AG09309 (cell line): ENCODE measurements around the gene INPP5A.
"Not testable (repeated sequence)": the region's sequence is repeated elsewhere in the genome, so short reads cannot be mapped to it uniquely, and the experiment has no call there.

Experiments used
- DNase-seq: peaks from one replicate; pipeline ENCODE4 v3.0.0-alpha.2; 2010; ENCODE audit warnings: low read depth
- H3K4me3 ChIP-seq: 2 replicates; pipeline ENCODE4 v1.5.1; 2011; ENCODE audit warnings: mild to moderate bottlenecking, low read depth, low read length, moderate library complexity; ENCODE audit not compliant: control insufficient read depth
- TF ChIP-seq, protein P1 (sequence below): IDR thresholded peaks from 2 replicates; pipeline ENCODE4 v1.5.1; 2011; ENCODE audit warnings: mild to moderate bottlenecking, low read depth, low read length, inconsistent platforms; ENCODE audit not compliant: insufficient read depth, control insufficient read depth; ENCODE audit errors: missing control alignments

The INPP5A gene

DNA sequence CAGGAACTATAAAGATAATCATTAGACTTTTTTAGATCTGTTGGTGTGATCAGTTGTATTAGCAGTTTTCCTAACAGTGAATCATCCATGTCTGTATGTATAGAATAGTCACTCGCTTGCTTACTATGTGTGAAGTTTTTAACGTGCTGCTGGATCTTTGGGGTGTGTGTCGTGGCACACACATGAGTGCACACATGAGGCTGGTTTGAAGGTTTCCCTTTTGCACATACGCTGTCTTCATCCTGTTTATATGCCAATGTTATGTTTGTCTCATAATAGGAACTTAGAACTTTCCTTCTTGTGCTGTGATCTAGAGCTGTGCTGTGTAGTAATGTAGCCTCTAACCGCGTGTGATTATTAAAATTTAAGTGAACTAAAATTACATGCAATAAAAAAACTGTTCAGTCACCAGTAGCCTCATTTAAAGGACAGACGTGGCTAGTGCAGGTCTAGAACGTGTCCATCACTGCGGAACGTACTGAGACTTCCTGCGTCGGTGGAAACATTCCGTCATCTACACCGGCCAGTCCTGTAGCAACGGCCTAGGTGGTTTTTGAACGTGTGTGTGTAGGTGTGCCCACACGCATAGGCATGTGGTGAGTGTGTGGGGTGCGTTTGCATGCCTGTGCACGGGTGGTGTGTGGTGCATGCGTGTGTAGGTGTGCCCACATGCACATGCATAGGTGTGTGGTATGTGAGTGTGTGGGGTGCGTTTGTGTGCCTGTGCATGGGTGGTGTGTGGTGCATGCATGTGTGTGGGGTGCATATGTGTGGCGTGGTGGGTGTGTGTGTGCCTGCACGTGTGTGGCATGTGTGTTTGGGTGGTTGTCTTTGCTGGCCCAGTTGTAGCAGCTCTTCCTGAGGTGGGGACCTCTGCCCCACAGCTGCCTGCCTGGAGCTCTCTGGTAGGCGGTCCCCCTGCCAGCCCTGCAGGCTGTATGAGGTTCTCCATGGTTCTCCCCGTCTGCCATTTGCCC, 56.6 kb downstream of the INPP5A start:
- H3K4me3 ChIP-seq, result no peak overlapping the region
- TF ChIP-seq, protein P1, sequence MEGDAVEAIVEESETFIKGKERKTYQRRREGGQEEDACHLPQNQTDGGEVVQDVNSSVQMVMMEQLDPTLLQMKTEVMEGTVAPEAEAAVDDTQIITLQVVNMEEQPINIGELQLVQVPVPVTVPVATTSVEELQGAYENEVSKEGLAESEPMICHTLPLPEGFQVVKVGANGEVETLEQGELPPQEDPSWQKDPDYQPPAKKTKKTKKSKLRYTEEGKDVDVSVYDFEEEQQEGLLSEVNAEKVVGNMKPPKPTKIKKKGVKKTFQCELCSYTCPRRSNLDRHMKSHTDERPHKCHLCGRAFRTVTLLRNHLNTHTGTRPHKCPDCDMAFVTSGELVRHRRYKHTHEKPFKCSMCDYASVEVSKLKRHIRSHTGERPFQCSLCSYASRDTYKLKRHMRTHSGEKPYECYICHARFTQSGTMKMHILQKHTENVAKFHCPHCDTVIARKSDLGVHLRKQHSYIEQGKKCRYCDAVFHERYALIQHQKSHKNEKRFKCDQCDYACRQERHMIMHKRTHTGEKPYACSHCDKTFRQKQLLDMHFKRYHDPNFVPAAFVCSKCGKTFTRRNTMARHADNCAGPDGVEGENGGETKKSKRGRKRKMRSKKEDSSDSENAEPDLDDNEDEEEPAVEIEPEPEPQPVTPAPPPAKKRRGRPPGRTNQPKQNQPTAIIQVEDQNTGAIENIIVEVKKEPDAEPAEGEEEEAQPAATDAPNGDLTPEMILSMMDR, result no peak
- DNase-seq, result no peak

DNA sequence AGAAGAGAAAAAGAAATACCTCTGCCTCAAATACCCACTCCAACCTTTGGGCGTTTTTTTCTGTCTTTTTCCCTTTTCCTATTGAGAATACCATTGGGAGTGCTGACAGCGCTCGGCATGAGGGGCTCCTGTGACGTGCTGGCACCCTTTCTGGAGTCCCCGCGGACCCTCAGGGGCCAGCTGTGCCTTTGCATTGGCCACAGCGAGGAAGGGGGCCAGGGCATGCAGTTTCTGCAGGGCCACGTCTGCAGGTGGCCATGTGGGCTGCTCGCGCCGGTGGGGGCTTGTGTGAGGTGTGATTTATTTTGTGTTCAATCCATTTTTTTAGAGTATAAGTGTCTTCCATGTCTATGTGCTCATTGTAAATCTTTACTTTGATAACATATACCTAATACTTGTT, 57.4 kb downstream of the INPP5A start:
- no peak overlapping the region for H3K4me3 ChIP-seq
- TF ChIP-seq, protein P1, result no peak
- no peak for DNase-seq

DNA sequence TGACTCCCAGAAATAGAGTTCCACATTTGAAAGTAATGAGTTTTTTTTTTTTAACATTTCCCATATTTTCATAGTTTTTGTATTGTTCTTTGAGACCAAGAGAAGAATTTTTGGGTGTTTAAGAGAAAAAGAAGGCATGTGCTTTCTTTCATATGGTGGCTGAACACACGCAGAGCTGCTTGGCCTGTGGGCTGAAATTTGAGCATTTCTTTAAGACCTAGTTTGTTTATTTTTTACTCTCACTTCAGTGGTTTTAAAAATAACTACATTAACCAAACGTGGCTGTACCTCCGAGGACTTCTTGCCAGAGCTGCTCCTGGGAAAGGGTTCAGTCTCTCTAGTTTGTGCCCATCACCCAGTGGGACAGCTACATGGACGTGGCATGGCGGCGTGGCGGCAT, 58.3 kb downstream of the INPP5A start:
- TF ChIP-seq, protein P1, result no peak
- DNase-seq, result no peak
- no peak overlapping the region for H3K4me3 ChIP-seq

DNA sequence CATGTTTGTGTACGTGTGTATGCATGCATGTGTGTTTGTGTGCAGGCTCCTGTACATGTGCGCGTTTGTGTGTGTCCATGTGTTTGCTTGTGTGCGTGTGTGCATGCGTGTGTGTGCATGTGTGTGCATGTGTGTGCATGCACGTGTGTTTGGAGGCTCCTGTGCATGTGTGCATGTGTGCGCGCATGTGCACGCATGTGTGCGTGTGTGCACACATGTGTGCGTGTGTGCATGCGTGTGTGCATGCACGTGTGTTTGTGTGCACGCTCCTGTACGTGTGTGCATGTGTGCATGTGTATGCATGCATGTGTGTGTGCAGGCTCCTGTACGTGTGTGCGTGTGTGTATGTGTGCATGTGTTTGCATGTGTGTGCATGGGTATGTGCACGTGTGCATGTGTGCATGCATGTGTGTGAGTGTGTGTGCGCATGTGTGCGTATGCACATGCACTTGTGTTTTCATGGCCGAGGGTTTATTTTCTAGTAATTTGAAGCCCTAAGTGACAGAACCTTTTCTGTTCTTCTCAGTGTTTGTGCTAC, 59.2 kb downstream of the INPP5A start:
- H3K4me3 ChIP-seq, result no peak overlapping the region
- TF ChIP-seq, protein P1, result no peak
- no peak for DNase-seq

DNA sequence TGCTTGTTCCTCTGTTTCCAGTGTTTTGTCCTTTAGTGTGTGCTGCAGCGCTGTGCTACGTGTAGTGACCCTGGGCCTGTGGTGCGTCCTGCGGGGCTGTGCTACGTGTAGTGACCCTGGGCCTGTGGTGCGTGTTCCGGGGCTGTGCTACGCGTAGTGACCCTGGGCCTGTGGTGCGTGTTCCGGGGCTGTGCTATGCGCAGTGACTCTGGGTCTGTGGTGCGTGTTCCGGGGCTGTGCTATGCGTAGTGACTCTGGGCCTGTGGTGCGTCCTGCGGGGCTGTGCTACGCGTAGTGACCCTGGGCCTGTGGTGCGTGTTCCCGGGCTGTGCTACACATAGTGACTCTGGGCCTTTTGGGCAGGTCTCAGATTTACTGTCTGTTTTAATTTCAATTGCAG, 60.1 kb downstream of the INPP5A start:
- no peak for DNase-seq
- no peak overlapping the region for H3K4me3 ChIP-seq
- TF ChIP-seq, protein P1, result no peak

DNA sequence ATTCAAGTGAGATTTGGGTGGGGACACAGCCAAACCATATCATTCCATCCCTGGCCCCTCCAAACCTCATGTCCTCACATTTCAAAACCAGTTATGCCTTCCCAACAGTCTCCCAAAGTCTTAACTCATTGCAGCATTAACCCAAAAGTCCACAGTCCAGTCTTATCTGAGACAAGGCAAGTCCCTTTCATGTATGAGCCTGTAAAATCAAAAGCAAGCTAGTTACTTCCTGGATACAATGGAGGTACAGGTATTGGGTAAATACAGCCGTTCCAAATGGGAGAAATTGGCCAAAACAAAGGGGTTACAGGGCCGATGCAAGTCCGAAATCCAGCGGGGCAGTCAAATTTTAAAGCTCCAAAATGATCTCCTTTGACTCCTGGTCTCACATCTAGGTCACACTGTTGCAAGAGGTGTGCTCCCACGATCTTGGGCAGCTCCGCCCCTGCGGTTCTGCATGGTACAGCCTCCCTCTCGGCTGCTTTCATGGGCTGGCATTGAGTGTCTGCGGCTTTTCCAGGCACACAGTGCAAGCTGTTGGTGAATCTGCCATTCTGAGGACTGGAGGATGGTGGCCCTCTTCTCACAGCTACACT, 61.5 kb downstream of the INPP5A start:
- DNase-seq, H3K4me3 ChIP-seq: not testable (repeated sequence)

DNA sequence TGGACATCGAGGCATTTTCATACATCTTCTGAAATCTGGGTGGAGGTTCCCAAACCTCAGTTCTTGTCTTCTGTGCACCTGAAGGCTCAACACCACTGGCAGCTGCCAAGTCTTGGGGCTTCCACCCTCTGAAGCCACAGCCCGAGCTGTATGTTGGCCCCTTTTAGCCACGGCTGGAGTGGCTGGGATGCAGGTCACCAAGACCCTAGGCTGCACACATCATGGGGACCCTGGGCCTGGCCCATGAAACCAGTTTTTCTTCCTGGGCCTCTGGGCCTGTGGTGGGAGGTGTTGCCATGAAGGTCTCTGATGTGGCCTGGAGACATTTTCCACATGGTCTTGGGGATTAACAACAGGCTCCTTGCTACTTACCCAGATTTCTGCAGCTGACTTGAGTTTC, 62.1 kb downstream of the INPP5A start:
- no peak for DNase-seq
- TF ChIP-seq, protein P1, result no peak
- H3K4me3 ChIP-seq, result no peak overlapping the region
